Activated CD8-positive, alpha-beta memory T cell treated with anti-CD3 and anti-CD28 coated beads, Interleukin-2, amount 50 U/mL, for 4 hours (primary cell): ENCODE results near the gene PSMC6.

Experiments
- DNase-seq: peaks from one replicate; pipeline ENCODE4 v3.0.0-alpha.2; 2020

The PSMC6 gene

DNA sequence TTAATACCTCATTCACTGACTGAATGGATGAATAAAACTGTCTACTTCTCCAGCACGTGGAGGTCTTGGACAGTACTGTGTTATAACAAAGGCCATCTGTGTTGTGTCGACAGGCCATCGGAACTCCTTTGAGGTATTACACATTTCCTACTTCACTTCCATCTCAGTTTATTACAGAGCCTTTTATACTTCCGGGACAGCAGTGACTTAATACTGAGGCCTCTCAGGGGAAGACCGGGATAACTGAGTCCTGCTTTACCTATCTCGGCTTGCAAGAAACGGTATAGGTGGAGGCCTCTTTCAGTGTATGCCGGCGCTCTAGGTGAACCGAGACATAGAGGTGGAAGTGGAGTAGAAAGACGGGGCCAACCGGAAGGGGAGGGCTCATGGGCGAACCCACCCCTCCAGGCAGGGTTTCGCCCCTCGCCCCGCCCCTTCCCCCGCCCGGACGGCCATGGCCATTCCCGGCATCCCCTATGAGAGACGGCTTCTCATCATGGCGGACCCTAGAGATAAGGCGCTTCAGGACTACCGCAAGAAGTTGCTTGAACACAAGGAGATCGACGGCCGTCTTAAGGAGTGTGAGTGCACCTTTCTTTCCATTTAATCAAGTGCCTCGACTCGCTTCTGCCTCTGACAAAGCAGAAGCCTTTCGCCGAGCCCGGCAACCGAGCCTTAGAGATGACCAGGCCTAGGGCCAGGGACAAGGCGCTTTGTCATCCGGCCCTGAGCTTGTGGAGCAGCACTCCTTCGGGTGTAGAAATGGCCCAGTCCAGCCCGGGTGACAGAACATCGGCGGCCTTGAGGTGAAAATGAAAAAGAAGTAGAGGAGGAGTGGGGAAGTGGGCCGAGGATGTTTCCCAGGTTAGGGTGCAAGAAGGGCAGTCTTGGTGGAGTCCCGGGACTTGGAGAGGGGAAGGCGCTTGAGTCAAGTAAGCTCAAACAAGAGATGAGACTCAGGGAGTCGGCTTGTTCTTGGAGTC, at the start of gene PSMC6:
Gene PSMC6 (plus strand): TSS at position 477 of the 983 bp plus-strand sequence. CDS start 20 bp downstream, at position 497.
- peak; percentile 95 for DNase-seq

DNA sequence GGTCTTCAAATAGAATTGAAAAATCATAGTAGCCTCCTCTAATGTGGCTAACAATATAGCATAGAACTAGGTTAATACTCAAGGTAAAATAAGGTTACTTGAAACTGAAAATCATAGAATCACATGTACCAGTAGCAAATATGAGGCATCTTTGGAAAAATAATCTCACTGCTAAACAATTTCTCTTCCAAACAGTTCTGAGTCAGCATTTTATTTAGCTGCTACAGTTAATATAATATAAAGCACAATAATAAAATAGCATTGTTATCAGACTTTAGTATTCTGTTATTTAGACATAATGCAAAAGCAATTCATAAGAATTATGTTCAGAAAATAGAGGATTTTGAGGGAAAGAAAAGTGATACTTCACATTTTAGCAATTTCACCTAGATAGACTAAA, 46.7 kb upstream of the PSMC6 start:
- no peak for DNase-seq

DNA sequence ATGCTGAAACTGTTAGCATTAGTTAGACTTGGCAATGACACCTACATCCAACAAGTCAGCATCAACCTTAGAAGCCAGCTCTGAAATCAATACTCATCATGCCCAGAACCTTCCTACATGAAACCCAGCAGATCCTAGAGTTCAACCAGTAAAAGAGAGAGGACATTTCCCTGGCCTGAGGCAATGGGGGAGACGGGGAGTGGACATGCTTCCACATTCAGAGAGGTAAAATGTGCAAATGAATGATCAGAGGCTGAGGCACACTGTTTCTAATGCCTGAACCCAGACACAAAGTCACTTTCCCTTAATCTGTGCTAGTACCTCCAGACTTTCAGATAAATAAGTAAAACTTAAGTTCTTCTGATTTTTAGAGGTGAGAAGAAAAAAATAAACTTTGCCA, 46.2 kb upstream of the PSMC6 start:
- no peak for DNase-seq

DNA sequence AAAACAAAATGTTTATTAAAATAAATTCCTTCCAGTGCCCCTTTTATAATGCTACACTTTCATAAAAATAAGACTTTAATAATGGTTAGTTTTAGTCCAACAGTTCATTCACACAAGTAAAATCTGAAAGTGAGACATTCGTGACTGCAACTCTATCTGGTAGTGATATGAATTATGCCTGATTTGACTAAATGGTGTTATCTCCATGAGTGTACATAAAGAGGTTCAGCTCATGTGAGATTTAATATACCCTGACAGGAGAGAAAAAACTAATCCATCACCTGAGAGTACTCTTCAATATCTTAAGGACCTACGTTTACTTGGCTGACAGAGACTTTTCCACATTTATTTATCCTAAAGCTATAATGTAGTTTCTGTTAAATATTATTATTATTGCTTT, 45.7 kb upstream of the PSMC6 start:
- no peak for DNase-seq

DNA sequence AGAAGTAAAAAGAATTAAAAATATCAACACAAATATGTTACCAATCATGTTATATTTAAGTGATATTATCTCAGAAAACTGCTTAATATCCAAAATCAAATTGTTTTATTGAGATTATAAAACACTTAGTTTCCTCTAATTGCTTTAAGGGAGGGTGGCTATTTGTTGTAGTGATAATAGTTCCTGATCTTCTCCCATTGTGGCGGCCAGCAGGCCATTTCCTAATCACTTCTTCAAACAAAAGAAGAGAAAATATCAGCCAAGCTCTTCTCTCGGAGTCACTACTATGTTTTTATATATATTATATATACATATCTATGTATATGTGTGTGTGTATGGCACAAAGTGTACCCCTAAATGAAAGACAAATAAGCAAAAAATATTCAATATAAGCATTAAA, 43.1 kb upstream of the PSMC6 start:
- DNase-seq = no peak

DNA sequence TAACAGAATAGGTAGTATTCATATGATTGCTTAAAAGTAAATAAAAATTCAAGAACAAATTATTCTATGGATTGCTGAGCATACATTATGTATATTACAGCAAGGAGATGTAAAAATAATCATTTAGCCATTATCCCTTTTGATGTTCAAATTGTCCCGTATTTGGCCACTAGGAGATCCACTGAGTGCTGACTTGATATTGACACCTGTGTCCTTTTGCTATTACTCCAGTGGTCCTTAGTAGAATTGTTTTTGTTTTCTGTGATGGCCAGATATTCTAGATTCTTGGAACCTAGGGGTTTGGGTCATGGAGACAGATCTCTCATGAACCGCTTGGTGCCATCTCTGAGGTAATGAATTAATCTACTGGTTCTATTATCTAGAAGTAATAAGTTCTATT, 28.4 kb upstream of the PSMC6 start:
- no peak for DNase-seq

DNA sequence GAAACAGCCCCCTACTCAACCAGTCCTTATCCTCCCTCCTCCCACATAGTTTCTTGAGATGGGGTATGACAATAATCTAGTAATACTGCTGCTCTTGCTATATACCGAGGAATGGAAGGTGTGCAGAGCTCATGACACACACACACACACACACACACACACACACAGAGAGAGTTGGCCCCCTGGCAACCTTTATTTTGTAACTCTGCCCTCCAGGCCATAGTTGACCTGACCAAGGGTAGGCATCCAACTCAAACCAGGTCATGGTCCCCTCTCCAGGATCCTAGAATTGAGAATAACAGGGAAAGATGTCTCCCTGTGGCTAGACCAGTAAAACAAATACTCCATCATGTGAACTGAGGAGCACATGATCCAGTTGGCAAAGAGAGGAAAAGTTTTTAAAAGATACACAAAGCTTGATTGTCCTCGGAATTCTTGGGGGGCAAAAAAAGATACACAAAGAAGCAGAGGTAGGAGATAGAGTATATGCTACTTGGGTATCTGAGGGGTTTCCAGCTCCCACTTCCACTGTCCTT, 22.9 kb upstream of the PSMC6 start:
- DNase-seq = no peak

DNA sequence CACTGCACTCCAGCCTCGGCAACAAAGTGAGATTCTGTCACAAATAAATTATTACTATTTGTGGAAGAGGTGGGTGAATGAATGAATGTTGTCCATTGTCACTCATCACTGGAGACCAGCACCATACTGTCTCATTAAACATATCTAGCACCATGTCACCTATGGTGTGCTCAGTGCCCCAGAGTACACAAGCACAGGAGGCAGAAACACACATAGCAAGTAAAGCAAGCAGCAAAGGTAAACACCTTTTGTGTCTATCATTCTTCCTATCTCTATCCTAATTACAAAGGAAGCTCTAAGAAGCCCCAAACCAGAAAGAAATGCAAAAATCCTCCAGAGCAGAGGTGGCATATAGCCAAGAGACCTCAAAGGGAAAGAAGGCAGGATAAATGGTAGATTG, 20.8 kb upstream of the PSMC6 start:
- DNase-seq = no peak

DNA sequence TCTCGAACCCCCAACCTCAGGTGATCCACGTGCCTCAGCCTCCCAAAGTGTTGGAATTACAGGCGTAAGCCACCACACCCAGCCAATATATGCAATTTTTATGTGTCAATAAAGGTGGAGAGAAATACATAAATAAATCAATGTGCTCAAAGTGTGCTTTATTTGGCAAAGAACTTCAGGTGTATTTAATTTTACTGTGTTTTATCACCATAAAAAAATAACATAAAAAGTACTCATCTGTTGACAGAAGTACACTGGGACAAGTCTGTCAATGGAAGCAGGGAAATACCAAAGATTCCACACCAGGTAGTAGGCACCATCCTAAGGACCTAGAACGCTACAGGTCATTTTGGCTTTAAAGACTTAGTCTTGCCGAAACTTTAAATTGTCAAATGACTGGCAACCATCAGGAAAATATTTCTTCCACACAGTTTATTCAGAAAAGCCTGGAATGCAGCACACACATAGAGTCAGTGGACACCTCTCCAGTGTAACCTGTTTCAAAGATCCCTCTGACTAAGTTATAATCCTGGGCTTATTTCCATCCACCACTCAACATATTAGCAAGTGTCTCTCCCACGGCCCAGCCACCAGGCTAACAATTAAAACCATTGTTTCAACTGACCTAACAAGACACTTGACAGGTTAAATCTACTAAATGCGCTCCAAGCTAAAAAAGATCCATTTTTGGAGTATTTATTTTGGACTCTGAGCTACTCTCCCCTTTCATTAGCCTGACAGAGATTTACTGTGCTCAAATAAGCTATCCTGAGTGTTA, 15.8 kb upstream of the PSMC6 start:
- no peak for DNase-seq

DNA sequence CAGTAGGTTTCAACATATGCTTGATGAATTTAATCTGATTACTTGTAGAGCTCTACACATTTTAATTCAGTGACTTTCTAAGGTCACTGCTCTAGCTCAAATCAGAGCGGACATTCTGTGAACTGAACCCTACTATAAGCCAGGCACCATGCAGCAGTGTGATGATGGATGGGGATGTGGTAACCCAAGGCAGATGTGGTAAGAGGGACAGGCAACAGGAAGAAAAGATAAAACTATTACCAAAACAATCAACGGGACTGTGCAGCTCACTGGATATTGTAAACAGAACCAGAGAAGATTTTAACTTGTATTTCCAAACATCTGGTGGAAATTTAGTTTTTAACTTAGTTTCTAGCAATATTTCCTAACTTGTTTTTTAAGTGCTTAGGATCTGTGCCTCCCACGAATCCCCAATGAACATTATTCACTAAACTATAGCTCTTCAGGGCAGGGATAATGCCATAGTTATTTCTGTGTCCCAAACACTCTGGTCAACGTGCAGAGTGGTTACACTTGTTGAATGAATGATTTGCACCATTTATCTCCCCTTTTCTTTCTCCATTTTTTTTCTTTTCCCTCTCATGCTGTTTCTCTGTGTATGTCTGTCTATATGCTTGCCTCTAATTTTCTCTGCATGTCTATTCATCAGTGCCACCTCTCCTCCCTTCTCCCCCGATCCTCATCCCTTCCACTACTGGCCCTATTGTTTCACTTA, 14.6 kb upstream of the PSMC6 start:
- DNase-seq = no peak

DNA sequence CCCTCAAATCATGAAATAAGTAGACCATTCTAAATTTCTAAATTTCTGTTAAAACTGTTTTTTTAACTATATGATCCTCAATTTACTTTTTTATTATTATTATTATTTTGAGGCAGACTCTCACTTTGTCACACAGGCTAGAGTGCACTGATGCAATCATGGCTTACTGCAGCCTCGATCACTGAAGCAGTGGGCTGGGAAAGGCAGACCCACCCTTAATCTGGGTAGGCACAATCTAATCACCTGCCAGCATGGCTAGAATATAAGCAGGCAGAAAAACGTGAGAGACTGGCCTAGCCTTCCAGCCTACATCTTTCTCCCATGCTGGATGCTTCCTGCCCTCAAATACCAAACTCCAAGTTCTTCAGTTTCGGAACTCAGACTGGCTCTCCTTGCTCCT, 14.0 kb upstream of the PSMC6 start:
- DNase-seq = no peak

DNA sequence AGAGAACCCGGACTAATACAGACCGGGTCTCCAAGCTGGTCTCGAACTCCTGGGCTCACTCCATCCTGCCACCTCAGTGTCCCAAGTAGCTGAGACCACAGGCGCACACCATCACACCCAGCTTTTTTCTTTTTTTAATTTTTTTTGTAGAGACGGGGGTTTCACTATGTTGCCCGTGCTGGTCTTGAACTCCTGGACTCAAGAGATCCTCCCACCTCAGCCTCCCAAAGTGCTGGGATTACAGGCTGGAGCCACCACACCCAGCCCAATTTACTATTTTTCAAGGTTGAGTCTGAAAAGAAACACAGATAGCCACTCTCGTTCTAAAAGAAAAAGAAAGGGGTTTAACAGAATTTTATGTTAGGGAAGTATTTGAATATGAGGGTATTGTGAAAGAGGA, 13.5 kb upstream of the PSMC6 start:
- DNase-seq = no peak

DNA sequence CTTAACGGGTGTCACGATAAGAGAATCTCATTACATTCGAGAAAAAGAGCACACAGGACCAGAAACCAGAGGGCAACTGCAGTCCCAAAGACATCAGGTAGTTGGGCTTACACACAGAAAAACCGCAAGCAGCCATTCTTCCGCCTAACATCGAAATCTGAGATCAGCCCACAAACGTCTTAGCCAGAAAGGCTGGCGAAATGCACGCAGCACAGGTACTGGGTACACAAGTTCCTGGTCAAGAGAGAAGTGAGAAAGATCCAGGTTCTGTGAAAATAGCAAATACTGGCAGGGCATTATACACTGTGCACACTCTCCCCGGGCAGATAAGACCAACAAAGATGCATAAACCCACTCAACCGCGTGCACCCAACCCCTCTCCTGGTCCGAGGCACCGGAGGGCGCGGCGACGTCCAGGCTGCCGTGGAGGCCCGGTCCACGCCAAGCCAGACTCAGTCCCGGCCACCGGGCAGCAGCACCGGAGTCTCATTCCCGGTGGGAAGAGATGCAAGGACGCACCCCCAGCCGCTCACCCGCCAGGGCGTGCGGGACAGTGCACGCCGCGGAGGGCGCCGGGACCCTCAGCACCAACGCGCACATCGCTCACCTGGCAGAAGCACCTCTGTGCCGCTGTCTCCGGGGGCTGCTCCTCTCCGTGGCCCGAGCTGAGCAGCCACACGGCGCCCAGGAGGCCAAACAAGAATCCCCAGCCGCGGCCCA, 12.1 kb upstream of the PSMC6 start:
- peak; percentile 53 for DNase-seq

DNA sequence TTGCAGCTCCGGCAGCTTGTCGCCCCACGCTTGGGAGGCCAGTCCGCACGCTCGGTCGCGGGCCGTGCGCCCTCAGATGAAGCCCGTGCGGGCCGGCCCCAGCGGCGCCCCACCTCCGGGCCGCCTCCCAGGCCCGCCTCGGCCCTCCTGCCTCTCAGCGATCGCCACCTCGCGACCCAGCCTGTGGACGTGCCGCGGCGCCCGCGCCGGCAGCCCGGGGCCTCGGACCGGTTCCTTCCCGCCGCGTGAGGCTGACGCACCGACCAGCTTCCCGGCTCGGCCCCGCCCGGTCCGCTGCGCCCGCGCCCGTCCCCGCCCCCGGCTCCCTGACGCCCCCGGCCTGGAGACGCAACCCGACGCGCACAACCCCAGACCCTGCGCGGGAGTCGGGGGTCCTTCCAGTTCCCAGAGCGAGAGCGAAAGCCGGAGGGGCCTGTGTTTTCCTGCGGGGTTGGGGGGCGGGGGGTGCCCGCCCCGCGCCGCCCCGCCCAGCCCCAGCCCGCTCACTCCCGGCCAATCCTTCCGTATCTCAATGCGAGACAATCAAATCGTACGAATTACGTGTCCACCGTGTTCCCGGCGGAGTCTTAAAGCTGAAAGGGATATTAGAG, 11.4 kb upstream of the PSMC6 start, which contains the start of gene ERO1A:
Gene ERO1A (minus strand): TSS at position 78 of the 611 bp plus-strand sequence. CDS start 77 bp downstream, at position 1.
- peak; percentile 66 for DNase-seq

DNA sequence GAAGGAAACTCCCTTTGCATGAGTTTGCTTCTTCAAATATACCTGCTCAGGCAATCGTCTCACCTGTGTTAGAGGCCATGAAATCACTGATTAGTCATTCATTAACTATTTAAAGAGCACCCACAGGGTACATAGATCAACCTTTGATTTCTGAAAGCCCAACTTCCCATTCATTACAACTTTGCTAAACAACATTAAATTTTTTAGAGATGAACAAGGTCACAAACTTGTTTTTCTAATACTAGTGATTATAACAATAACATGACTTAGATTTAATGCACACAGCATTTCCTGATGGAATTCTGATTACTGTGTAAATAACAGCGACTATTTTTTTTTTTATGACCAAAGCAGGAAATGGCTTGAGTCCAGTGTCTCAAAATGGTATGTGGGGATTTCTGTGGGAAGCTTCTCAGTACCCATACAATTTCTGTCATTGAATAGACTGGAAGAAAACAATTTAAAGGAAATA, 6.3 kb upstream of the PSMC6 start:
- no peak for DNase-seq

DNA sequence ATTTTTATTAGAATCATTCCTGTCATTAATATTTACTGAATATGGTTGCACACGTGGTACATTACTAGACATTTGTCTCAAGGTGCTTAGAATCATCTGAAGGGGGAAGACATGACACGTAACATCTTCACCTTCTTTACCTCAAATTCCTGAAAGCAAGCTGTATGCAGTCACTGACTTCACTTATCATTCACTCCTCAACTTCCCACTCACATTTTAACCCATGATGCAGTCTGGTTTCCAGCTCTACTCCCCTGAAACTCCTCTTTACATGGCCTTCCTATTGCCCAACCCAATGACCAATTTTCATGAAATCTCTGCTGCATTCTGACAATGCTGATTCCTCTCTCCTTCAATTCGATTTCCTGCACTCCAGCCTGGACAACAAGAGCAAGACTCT, 5.8 kb upstream of the PSMC6 start:
- DNase-seq = no peak

DNA sequence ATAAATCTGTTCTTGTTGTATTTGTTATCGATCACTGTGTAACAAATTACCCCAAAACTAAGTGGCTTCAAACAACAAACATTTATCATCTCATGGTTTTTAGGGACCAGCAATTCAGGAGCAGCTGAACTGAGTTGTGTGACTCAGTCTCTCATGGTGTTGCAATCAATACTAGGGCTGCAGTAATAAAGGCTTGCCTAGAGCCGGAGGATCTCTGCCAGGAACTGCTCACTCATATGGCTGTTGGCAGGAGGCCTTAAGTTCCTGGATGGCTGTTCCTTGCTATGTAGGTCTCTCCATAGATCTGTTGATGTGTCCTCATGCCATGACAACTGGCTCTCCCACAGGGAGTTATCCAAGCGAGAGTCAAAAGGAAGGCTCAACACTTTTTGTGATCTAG, 3.8 kb upstream of the PSMC6 start:
- DNase-seq = no peak

DNA sequence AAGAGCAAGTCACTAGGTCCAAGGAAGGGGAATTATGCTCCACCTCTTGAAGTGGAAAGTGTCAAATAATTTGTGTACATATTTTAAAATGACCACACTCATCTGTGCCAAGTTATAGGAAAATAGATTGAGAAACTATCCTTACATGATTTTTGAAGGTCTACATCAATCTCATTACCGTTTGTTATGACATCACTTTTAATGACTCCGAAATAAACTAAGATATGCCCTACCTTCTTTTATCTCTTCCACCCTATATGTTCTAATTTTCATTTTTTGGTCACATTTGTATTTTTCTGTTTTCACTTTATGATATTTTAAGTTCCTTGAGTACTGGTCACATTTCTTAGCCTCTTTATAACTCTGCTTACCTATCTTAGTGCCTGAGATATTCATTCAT, 3.3 kb upstream of the PSMC6 start:
- no peak for DNase-seq

DNA sequence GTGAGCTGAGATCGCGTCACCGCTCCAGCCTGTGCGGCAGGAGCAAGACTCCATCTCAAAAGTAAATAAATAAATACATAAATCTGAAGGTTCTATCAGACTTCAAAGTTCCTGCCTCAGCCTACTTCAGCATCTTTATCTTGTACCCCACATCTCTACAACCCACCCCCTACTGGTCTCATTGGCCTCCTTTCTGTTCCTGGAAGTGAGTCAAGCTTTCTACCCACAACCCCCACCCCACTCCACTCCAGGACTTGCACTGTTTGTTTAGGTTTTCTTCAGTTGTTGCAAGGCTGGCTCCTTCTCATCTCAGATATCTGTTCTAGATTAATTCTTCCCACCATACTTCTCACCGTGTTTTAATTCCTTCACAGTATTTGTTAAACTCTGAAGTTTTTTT, 714 bp upstream of the PSMC6 start:
- DNase-seq = peak; percentile 38

DNA sequence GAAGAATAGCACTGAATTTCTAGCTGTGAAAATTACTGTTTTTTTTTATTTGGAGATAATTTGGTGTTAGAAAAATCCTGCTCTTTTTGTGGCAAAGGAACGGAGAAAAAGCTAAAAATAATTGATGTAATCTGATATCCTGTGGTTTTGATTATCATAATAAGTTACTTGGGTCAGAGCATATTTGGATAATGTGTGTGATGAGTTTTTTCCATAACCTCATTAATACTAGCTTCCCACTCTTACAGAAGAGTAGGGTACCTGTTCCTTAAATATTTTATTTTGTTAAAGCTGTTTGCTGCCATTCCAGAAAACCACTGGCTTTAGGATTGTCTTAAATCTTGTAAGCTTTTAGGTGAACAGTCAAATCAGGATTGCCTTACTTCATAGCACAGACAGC, 4.7 kb downstream of the PSMC6 start:
- DNase-seq = no peak

DNA sequence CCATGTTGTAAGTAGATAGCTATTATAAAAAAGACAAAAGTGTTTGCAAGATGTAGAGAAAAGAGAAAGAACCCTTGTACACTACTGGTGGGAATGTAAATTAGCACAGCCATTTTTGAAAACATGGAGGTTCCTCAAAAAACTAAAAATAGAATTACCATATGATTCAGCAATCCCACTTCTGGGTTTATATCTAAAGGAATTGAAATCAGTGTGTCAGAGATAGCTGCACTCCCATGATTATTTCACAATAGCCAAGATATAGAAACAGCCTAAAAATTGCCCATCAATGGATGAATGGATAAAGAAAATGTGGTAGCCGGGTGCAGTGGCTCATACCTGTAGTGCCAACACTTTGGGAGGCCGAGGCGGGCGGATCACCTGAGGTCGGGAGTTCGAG, 9.2 kb downstream of the PSMC6 start:
- DNase-seq = no peak
